Uterus (tissue), 4 donors: ENCODE measurements around the gene VAC14. TPM values are rescaled to one million over a fixed set of nuclear protein-coding genes. Genes with fewer than 3 reads are reported as not detected.
A peak's percentile ranks its signal among the peaks of the same experiment; 100 is the strongest.

Experiments used
- DNase-seq, 2 donors: peaks; one replicate each; pipeline ENCODE4 v3.0.0-alpha.2; 2019 to 2020
- H3K27ac ChIP-seq, 2 donors: fragments of 200-600 bp; sonication (generic); 1 replicate in 1 of 2; 2 replicates in 1 of 2; pipeline ENCODE4 v1.5.1; 2016 to 2018
- H3K27me3 ChIP-seq, 2 donors: fragments of 200-600 bp; sonication (generic); one replicate each; pipeline ENCODE4 v1.5.1; 2018 to 2019; ENCODE audit warnings: control low read depth in 1 of 2
- H3K36me3 ChIP-seq, 2 donors: fragments of 200-600 bp; sonication (generic); one replicate each; pipeline ENCODE4 v1.5.1; 2019; ENCODE audit warnings: control low read depth in 1 of 2
- H3K4me1 ChIP-seq, 2 donors: fragments of 200-600 bp; sonication (generic); one replicate each; pipeline ENCODE4 v1.5.1; 2018 to 2019; ENCODE audit warnings: control low read depth in 1 of 2
- H3K4me3 ChIP-seq, 2 donors: fragments of 200-600 bp; sonication (generic); 1 replicate in 1 of 2; 2 replicates in 1 of 2; pipeline ENCODE4 v1.5.1; 2018 to 2019; ENCODE audit warnings: mild to moderate bottlenecking in 1 of 2
- H3K9me3 ChIP-seq, 2 donors: fragments of 200-600 bp; sonication (generic); one replicate each; pipeline ENCODE4 v1.5.1; 2019; ENCODE audit warnings: control low read depth in 1 of 2
- CTCF ChIP-seq, 4 experiments: fragments of 200-600 bp in 2 of 4; fragments of 450-650 bp in 2 of 4; sonication (generic) in 2 of 4; IDR thresholded peaks; one replicate each; pipeline ENCODE4 v1.5.1; 2016 to 2019; ENCODE audit warnings: antibody characterized with exemption in 4 of 4, mild to moderate bottlenecking in 2 of 4, moderate library complexity in 1 of 4
- POLR2A ChIP-seq, 2 donors: fragments of 450-650 bp; IDR thresholded peaks; one replicate each; pipeline ENCODE4 v1.6.1; 2016; ENCODE audit warnings: antibody characterized with exemption in 2 of 2, mild to moderate bottlenecking in 1 of 2, moderate library complexity in 1 of 2
- intact Hi-C: fragments of 100-400 bp; cut with DNase I; formaldehyde crosslinking; loops from one replicate; pipeline ENCODE4 v1.15.1; 2023; ENCODE audit warnings: low total_unique reads
- total RNA-seq, 4 donors: library from RNA; depleted of rRNA in 3 of 4; stranded (reverse); fragments of >200 nt in 3 of 4; gene quantifications; one replicate each; pipeline versions ENCODE4 v1.1.0 to v1.2.4, GENCODE V29; 2014 to 2023
- donor health status: DM: yes; HTN: yes; CAD: no.

The VAC14 gene
- total RNA-seq, 4 donors from 2014 or later = 4.7 to 30.6 (median 17.4) TPM

- peak in 1 of 2 donors; percentile 45 for DNase-seq
- H3K4me3 ChIP-seq = no peak overlapping the region
- H3K4me1 ChIP-seq = peaks cover 11 to 28% of the 10 kb centered on the region in 2 donors
- intact Hi-C loops = no loop called here
- H3K9me3 ChIP-seq = no peaks in the 10 kb centered on the region
- H3K27ac ChIP-seq = peak overlapping the region; percentile 94 to 96
- no peaks in the 10 kb centered on the region for H3K36me3 ChIP-seq
- no peaks in the 10 kb centered on the region for H3K27me3 ChIP-seq
- no peak for TF ChIP-seq CTCF (IDR thresholded peaks at IDR 0.05)
- no peak for TF ChIP-seq POLR2A (IDR thresholded peaks at IDR 0.05)
Measured at GRCh38 chr16:70700101-70701020, 100.6 kb downstream of the VAC14 start.

GRCh38 chr16:70699696-70700095 lies 101.3 kb downstream of the VAC14 start:
- peak overlapping the region; percentile 94 to 96 for H3K27ac ChIP-seq
- no peak for TF ChIP-seq CTCF (IDR thresholded peaks at IDR 0.05)
- no peak for TF ChIP-seq POLR2A (IDR thresholded peaks at IDR 0.05)
- no peak for DNase-seq
- H3K27me3 ChIP-seq = no peaks in the 10 kb centered on the region
- intact Hi-C loops = no loop called here
- H3K36me3 ChIP-seq = no peaks in the 10 kb centered on the region
- H3K9me3 ChIP-seq = no peaks in the 10 kb centered on the region
- H3K4me3 ChIP-seq = no peak overlapping the region
- peaks cover 11 to 32% of the 10 kb centered on the region in 2 donors for H3K4me1 ChIP-seq

- peaks cover 12 to 40% of the 10 kb centered on the region in 2 donors for H3K4me1 ChIP-seq
- intact Hi-C loops = no loop called here
- no peaks in the 10 kb centered on the region for H3K36me3 ChIP-seq
Measured at GRCh38 chr16:70698901-70699300, 102.1 kb downstream of the VAC14 start.

GRCh38 chr16:70697594-70698170 lies 103.3 kb downstream of the VAC14 start:
- peaks cover 22 to 46% of the 10 kb centered on the region in 2 donors for H3K4me1 ChIP-seq
- TF ChIP-seq CTCF (IDR thresholded peaks at IDR 0.05) (peak in 1 of 4 experiments; percentile 19), POLR2A (IDR thresholded peaks at IDR 0.05) (no peak)
- H3K36me3 ChIP-seq = no peaks in the 10 kb centered on the region
- peak in 1 of 2 donors; percentile 48 for DNase-seq
- intact Hi-C loops = no loop called here
- H3K4me3 ChIP-seq = no peak overlapping the region
- peak overlapping the region; percentile 93 to 97 for H3K27ac ChIP-seq
- H3K9me3 ChIP-seq = no peaks in the 10 kb centered on the region
- no peaks in the 10 kb centered on the region for H3K27me3 ChIP-seq

More at GRCh38 chr16:70698901-70699300, 102.1 kb downstream of the VAC14 start:
- TF ChIP-seq CTCF (IDR thresholded peaks at IDR 0.05) = no peak
- no peak for TF ChIP-seq POLR2A (IDR thresholded peaks at IDR 0.05)
- Histone ChIP-seq H3K9me3 (no peaks in the 10 kb centered on the region), H3K27me3 (no peaks in the 10 kb centered on the region), H3K27ac (no peak overlapping the region), H3K4me3 (no peak overlapping the region)
- no peak for DNase-seq
